GM19240 (cell line): Measurements from ENCODE around the gene KAZN.

Experiments
- DNase-seq: peaks from one replicate; pipeline ENCODE4 v3.0.0; 2011; ENCODE audit warnings: low spot score; ENCODE audit not compliant: insufficient read length

The KAZN gene

DNA sequence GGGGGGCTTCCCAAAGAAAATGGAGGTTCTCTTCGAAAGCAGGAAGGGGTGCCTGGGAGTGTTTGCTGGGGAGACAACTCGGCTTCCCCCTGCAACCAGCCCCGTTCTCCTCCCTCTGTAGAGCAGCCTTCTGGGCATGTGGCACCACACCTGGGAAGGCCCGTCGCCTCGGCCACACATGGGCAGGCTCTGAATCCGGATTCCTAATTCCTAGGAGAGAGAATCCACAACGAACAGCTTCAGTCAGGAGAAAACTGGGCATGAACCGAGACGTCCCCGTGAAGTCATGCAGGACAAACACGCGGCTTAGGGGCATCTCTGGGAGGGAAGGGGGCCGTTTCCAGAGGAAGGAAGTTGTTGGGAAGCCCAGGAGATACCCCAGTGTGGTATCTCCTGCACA lies 224.5 kb downstream of the KAZN start:
- no peak for DNase-seq

- DNase-seq = no peak
Observed at GRCh38 chr1:14824314-14824915, 225.9 kb downstream of the KAZN start.

DNA sequence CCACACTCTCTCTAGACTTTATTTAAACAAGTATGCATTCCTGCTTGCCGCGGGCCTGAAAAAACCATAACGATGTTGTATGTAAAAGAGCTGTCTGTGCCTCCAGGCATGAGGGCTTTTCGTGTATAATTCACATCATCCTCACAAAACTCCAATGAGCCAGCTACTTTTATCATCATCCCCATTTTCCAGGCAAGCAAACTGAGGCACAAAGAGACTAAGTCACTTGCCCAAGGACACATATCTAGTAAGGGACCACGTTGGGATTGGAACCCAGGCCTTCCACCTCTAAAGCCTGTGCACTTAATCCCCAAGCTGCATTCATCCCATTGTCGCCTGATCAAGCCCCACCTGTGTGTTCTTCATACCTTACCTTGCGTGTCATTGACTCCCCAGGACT lies 226.9 kb downstream of the KAZN start:
- DNase-seq = no peak

- no peak for DNase-seq
Observed at GRCh38 chr1:14826172-14826636, 227.7 kb downstream of the KAZN start.

DNA sequence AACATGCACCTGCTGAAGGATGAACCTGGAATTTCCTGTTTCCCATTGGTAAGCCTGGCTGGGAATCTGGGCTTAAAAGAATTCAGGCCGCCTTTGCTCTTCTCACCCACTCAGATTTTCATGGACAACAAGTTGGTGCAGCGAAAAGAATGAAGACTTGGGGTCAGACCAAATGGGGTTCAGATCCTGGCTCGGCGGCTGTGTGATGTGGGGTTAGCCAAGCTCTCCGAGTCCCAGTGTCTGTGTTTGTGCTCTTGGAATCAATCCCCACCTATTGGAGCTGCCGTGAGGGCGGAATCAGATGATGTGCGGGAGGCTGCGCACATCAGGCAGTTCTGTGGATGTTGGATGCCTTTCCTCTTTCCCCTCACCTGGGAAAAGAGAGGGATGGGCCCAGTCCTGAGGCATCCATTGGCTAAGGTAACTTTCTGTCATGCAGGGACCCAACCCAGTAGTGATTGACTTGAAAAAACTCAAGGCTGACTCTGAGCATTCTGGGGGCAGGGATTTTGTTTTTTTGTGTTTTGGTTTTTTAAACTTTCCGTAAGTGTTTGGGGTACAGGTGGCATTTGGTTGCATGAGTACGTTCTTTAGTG lies 228.3 kb downstream of the KAZN start:
- no peak for DNase-seq

DNA sequence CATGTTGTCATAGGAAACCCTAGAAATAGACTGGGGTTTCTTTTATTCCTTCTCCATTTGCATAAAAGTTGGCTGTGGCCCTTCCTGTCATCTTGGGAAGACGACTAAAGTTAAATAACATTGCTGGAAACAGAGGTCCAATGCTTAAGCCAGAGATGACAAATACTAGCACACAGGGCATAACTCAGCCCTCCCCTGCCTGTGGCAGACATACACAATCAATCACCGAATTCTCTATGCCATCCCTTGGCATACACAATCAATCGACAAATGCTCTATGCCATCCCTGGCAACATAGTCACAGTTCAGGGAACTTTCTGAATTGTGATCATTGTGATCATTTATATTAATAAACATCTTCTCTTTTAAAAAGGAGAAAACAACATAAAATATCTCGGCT lies 229.4 kb downstream of the KAZN start:
- no peak for DNase-seq

DNA sequence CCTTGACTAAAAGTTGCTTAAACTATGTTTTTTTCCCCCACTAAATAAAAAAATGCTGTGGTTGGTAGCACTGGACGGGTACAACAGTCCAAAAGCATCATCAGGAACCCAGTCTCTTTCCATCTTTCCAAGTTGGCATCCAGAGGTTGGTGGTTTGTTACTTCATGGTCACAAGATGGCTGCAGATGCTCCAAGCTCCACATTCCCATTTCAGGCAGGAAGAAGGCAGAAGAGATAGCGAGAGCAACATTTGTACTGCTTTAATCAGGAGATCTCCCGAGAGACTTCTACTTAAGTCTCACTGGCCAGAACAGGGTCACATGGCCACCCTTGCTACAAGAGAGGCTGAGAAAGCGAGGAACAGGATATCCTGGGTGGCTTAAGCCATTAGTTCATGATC lies 230.2 kb downstream of the KAZN start:
- DNase-seq = no peak

DNA sequence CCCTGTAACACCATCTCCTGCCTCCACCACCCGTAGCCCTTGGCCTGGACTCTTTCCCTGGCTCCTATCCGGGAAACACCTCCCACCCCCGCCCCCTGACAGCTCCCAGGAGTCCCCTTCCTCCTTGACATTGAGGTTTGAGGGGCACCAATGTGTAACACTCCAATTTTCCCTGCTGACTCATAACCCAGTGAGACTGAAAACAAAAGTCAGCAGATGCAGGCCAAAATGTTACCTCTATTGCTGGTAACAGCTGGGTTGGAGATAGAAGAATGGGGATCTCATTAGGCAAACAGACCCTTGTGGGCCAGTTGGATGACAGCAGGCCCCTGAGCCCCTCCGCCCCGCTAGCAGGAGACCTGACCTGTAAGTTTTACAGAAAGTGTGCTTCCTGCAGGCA lies 237.2 kb downstream of the KAZN start:
- DNase-seq = no peak

DNA sequence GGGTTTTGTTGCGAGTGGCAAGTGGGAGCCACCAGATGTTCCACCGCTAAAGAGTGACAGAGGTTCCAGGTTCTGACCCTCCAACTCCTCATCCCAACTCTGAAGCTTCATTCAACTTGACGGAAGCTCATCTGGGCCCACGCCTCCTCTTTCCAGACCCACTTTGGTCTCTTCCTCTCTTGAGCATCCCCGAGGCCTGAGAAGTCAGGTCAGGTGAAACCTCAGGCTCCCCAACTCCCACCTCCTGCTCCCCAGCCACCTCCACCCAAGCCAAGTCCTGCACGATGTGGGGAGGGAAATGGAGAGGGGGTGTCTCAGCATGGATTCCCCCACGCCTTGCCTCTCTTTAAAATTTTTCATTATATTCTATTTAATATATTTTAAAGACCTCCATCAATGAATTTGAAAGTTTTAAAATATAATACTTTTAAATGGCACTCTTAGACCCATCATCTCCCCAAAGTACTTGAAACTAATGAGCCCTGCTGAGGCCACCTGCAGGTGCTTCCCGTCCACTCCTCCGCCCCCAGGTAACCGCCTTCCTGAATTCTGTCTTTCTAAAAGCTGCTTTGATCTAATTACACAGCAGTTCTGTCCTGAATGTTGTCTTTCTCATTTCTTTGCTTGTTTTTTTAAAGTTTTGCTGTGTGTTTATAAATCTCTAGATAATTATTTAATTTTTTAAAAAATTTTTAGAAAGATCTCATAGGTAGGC lies 238.1 kb downstream of the KAZN start:
- no peak for DNase-seq

GRCh38 chr1:14840374-14840773 lies 241.9 kb downstream of the KAZN start:
- no peak for DNase-seq

- DNase-seq = no peak
Observed at GRCh38 chr1:14841456-14841855, 243.0 kb downstream of the KAZN start.

- DNase-seq = no peak
Observed at GRCh38 chr1:14841951-14842350, 243.5 kb downstream of the KAZN start.

DNA sequence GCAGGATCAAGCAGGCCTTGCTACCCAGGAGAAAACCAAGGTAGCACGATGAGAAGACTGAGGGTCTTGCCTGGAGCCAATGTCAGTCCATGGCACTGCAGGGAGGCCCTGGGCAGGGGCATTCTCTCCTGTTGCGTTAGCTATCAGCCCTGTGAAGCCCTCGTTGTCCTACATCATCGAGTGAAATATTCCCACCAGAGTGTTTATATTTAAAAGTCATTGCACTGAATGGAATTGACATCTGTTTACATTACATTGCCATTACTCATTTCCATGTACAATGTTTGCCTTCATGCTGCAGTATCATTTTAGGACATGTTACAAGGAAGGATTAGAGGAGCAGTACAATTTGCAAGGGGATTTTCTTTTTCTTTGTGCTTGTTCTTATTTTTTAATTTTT lies 243.9 kb downstream of the KAZN start:
- no peak for DNase-seq

DNA sequence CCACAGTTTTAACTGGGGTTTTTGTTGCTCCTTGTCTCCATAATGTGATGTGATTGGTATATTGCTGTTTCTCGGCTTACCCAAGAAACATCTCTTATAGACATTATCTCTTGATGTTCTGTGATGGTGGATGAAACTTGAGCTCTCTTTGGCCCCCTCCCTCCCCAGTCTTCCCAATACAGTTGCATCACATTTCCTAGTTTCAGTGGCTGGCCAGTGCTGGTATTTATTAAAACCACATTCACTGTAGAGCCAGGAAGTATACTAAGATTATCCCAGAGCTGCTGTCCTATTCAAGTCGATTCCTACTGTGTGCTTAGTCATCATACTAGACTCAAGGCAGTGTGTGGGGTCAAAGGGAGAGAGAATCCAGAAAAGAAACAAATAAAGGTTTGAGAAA lies 244.4 kb downstream of the KAZN start:
- DNase-seq = no peak

DNA sequence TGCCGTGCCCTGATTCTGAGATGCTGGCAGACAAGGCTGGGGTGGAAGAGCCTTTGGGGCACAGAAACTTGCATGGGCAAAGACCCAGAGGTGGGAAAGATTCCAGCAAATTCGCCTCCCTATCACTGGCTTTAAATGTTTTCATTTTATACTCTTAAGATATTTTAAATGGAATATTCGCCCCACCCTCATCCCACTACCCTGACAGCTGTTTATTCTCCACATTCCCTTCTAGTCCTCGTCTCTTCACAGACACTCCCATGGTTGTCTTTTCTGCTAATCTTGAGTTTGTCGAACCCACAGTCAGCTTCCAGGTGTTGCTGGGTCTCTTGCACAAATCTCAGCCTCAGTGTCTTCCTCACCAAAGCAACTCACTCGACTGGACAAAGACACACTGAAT lies 245.0 kb downstream of the KAZN start:
- no peak for DNase-seq

- DNase-seq = no peak
Observed at GRCh38 chr1:14844356-14844755, 245.9 kb downstream of the KAZN start.

- no peak for DNase-seq
Observed at GRCh38 chr1:14844923-14845617, 246.6 kb downstream of the KAZN start.

- DNase-seq = no peak
Observed at GRCh38 chr1:14845851-14846250, 247.4 kb downstream of the KAZN start.

DNA sequence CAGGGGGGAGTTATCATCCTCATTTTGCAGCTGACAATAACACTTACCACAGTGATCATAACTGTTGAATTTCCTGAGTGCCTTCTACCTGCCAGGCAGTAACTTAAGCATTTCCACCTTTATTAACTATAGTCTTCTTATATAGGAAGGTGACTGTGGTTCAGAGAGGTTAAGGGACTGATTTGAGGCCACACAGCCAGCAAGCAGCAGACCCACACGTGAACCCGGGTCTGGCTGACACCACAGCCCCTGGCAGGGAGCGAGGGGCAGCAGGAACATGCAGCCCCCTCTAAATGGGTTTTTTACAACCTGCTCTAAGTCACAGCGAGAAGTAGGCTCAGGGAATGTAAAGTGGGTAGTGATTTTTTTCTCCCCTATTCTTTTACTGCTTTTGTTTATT lies 248.2 kb downstream of the KAZN start:
- no peak for DNase-seq

GRCh38 chr1:14848203-14848602 lies 249.7 kb downstream of the KAZN start:
- DNase-seq = no peak

DNA sequence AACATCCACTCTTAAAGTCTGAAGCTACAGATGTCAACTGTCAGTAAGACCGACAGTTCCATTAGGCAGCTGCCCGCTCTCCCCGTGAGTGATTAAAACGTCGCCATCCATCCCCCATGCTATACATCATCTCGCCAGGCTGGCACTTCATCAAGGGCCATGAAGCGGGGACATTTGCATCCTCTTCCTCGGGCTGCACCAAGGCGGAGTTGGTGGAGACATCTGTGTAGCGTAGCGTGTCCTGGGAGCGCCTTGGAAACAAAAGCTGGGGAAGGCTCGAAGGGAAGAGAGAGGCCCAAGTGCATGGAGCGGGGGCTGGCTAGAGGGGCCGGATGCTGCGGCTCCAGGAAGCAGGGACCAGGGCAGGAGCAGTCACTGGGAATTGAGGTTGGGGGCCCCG lies 250.1 kb downstream of the KAZN start:
- no peak for DNase-seq

GRCh38 chr1:14849038-14849437 lies 250.6 kb downstream of the KAZN start:
- no peak for DNase-seq
